Ecto neural progenitor cell (in vitro differentiated cells): ENCODE results near the gene BBS4.
A peak's percentile ranks its signal among the peaks of the same experiment; 100 is the strongest.

Source experiments
- DNase-seq: peaks from one replicate; pipeline ENCODE4 v3.0.0-alpha.2; 2018; ENCODE audit warnings: low spot score

BBS4 gene

GRCh38 chr15:72764656-72765055 lies 78.6 kb downstream of the BBS4 start:
- no peak for DNase-seq

GRCh38 chr15:72766025-72766424 lies 80.0 kb downstream of the BBS4 start:
- DNase-seq = no peak

GRCh38 chr15:72766780-72767179 lies 80.8 kb downstream of the BBS4 start:
- no peak for DNase-seq

GRCh38 chr15:72770673-72771328 lies 84.8 kb downstream of the BBS4 start:
- no peak for DNase-seq

GRCh38 chr15:72771329-72771725 lies 85.3 kb downstream of the BBS4 start:
- DNase-seq = no peak

- no peak for DNase-seq
Observed at GRCh38 chr15:72774696-72775383, 88.8 kb downstream of the BBS4 start.

- DNase-seq = no peak
Observed at GRCh38 chr15:72778796-72779195, 92.8 kb downstream of the BBS4 start.

- no peak for DNase-seq
Observed at GRCh38 chr15:72781631-72782030, 95.6 kb downstream of the BBS4 start.

- DNase-seq = no peak
Observed at GRCh38 chr15:72782274-72783003, 96.4 kb downstream of the BBS4 start.

GRCh38 chr15:72783004-72783639 lies 97.1 kb downstream of the BBS4 start:
- no peak for DNase-seq

GRCh38 chr15:72783640-72784455 lies 97.8 kb downstream of the BBS4 start, which contains the start of gene ADPGK:
TSS of gene ADPGK (minus strand) at chr15:72783758. CDS start at chr15:72783691, 67 bp downstream.
- peak; percentile 96 for DNase-seq

GRCh38 chr15:72784456-72784876 lies 98.5 kb downstream of the BBS4 start:
- peak; percentile 54 for DNase-seq

GRCh38 chr15:72785432-72785831 lies 99.4 kb downstream of the BBS4 start:
- DNase-seq = no peak

GRCh38 chr15:72785841-72786240 lies 99.8 kb downstream of the BBS4 start:
- no peak for DNase-seq

GRCh38 chr15:72786242-72786641 lies 100.2 kb downstream of the BBS4 start:
- DNase-seq = no peak

- DNase-seq = no peak
Observed at GRCh38 chr15:72786676-72787345, 100.8 kb downstream of the BBS4 start.

- DNase-seq = no peak
Observed at GRCh38 chr15:72787526-72787925, 101.5 kb downstream of the BBS4 start.
